HL-60 (cell line): ENCODE data around the gene ARHGEF7.

Source experiments
- CTCF ChIP-seq: IDR thresholded peaks from one replicate; pipeline ENCODE4 v1.5.1; 2011; ENCODE audit warnings: low read length, control low read depth, inconsistent platforms; ENCODE audit not compliant: insufficient read depth
- POLR2AphosphoS5 ChIP-seq: IDR thresholded peaks from 2 replicates; pipeline ENCODE4 v1.6.1; 2012; ENCODE audit warnings: low read depth
- REST ChIP-seq: IDR thresholded peaks from 2 replicates; pipeline ENCODE4 v1.6.1; 2012; ENCODE audit warnings: low read depth; ENCODE audit not compliant: insufficient replicate concordance

DNA sequence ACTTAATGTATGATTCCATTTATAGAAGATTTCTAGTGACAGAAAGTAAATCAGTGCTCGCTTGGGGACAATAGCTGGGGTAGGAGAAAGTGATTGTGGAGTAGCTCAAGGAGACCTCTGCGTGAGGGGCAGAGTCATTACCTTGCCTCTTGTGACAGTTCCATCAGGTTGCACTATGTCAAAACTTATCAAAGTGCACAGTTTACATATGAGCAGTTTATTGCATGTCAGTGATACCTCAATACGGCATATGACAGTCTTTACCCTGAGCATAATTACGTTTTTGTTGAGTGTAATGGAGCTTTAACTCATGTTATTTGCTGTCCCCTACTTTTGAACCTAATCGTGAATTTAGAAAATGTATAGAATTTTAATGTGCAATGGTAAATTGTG is 15.0 kb downstream of the ARHGEF7 start:
- TF ChIP-seq CTCF = no peak
- no peak for TF ChIP-seq POLR2AphosphoS5
- no peak for TF ChIP-seq REST
